ENCODE results near the gene EBF3.

EBF3 gene

DNA sequence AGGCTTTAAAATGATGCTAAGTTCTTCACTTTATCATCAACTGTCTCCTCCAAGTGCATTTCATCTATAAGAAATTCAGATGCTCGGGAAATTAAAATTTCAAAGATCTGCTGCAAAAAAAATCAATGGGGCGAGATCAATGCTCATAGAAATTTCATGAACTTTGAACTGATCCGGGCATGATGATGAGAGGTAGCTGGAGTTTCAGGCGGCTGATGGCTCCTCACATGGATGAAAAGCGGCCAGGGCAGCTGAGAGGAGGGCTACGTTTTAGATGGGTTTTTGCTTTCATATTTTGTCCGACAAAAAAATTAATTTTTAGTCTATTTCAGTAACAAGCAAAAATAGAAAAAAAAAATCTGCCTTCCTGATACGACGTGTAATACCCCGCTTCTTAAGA lies 109.9 kb downstream of the EBF3 start:
- Mint-ChIP-seq H3K9me3 (no peaks in the 10 kb centered on the region), H3K27ac (no peak overlapping the region), H3K36me3 (ENCODE audit: low read depth) (no peaks in the 10 kb centered on the region), H3K4me1 (ENCODE audit: low read depth) (no peaks in the 10 kb centered on the region), H3K4me3 (no peak overlapping the region), H3K27me3 (no peaks in the 10 kb centered on the region)

DNA sequence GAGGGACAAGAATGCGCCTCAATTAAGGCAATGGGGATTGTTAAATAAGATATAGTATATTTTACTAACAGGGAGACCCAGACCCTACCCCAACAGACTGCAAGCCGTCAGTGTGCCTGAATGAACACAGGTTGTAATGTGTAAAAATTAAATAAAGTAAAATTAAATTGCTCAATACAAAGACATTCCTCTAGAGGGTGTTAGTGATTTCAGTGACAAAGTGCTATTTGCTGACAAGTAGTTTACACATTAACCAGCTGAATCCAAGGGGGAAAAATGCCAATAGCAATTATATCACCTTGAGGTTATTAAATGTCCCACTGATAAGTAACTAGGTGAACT lies 110.5 kb downstream of the EBF3 start:
- no peak overlapping the region for H3K4me3 Mint-ChIP-seq
- no peaks in the 10 kb centered on the region for H3K9me3 Mint-ChIP-seq
- H3K27ac Mint-ChIP-seq = no peak overlapping the region
- no peaks in the 10 kb centered on the region for H3K4me1 Mint-ChIP-seq (ENCODE audit: low read depth)
- no peaks in the 10 kb centered on the region for H3K36me3 Mint-ChIP-seq (ENCODE audit: low read depth)
- no peaks in the 10 kb centered on the region for H3K27me3 Mint-ChIP-seq

GRCh38 chr10:129852829-129853561 lies 111.1 kb downstream of the EBF3 start:
- H3K27me3 Mint-ChIP-seq = no peaks in the 10 kb centered on the region
- no peak overlapping the region for H3K4me3 Mint-ChIP-seq
- H3K36me3 Mint-ChIP-seq (ENCODE audit: low read depth) = no peaks in the 10 kb centered on the region
- H3K9me3 Mint-ChIP-seq = no peaks in the 10 kb centered on the region
- H3K4me1 Mint-ChIP-seq (ENCODE audit: low read depth) = no peaks in the 10 kb centered on the region
- H3K27ac Mint-ChIP-seq = no peak overlapping the region

GRCh38 chr10:129851941-129852640 lies 112.0 kb downstream of the EBF3 start:
- Mint-ChIP-seq H3K9me3 (no peaks in the 10 kb centered on the region), H3K4me1 (ENCODE audit: low read depth) (no peaks in the 10 kb centered on the region), H3K27me3 (no peaks in the 10 kb centered on the region), H3K4me3 (no peak overlapping the region), H3K36me3 (ENCODE audit: low read depth) (no peaks in the 10 kb centered on the region), H3K27ac (no peak overlapping the region)

- Mint-ChIP-seq H3K4me3 (no peak overlapping the region), H3K36me3 (ENCODE audit: low read depth) (no peaks in the 10 kb centered on the region), H3K4me1 (ENCODE audit: low read depth) (no peaks in the 10 kb centered on the region), H3K27me3 (no peaks in the 10 kb centered on the region), H3K27ac (no peak overlapping the region), H3K9me3 (no peaks in the 10 kb centered on the region)
Measured at GRCh38 chr10:129850790-129851189, 113.3 kb downstream of the EBF3 start.

DNA sequence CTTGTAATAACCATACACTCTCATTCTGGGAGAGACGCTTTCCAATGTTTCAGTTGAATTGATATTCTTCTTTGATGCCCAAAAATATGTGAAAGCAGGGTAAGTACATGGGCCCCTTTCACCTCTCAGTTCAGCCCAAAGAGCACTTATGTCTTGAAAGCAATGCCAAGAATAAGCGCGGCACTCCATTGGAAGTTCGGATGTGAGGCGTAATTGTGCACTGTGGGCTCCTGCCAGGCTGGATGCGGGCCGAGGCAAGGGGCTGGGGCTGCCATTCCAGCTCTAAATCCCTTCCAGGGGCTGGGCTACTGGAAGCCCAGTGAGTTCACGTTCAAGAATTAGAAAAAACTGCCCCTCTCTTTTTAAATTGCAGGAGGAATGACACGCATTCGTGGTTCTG lies 113.8 kb downstream of the EBF3 start:
- Mint-ChIP-seq H3K27ac (no peak overlapping the region), H3K27me3 (no peaks in the 10 kb centered on the region), H3K9me3 (no peaks in the 10 kb centered on the region), H3K36me3 (ENCODE audit: low read depth) (no peaks in the 10 kb centered on the region), H3K4me3 (no peak overlapping the region), H3K4me1 (ENCODE audit: low read depth) (no peaks in the 10 kb centered on the region)

- Mint-ChIP-seq H3K27ac (no peak overlapping the region), H3K4me1 (ENCODE audit: low read depth) (no peaks in the 10 kb centered on the region), H3K9me3 (no peaks in the 10 kb centered on the region), H3K27me3 (no peaks in the 10 kb centered on the region), H3K36me3 (ENCODE audit: low read depth) (no peaks in the 10 kb centered on the region), H3K4me3 (no peak overlapping the region)
Measured at GRCh38 chr10:129849853-129850252, 114.2 kb downstream of the EBF3 start.

DNA sequence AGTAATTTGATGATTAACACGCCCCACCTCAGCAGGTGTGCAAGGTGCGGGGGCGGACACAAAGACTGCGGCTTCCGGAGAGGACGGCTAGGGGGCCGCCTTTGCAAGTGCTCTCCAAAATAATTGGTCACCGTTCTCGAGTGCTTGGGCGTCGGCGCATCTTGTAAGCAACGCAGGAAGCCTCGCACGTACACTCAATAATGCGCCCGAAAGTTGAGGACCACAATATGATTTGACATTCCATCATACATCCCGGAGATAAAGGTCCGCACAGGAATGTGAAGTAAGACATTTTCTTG lies 114.7 kb downstream of the EBF3 start:
- no peaks in the 10 kb centered on the region for H3K9me3 Mint-ChIP-seq
- H3K4me1 Mint-ChIP-seq (ENCODE audit: low read depth) = no peaks in the 10 kb centered on the region
- no peak overlapping the region for H3K27ac Mint-ChIP-seq
- no peak overlapping the region for H3K4me3 Mint-ChIP-seq
- H3K36me3 Mint-ChIP-seq (ENCODE audit: low read depth) = no peaks in the 10 kb centered on the region
- no peaks in the 10 kb centered on the region for H3K27me3 Mint-ChIP-seq

DNA sequence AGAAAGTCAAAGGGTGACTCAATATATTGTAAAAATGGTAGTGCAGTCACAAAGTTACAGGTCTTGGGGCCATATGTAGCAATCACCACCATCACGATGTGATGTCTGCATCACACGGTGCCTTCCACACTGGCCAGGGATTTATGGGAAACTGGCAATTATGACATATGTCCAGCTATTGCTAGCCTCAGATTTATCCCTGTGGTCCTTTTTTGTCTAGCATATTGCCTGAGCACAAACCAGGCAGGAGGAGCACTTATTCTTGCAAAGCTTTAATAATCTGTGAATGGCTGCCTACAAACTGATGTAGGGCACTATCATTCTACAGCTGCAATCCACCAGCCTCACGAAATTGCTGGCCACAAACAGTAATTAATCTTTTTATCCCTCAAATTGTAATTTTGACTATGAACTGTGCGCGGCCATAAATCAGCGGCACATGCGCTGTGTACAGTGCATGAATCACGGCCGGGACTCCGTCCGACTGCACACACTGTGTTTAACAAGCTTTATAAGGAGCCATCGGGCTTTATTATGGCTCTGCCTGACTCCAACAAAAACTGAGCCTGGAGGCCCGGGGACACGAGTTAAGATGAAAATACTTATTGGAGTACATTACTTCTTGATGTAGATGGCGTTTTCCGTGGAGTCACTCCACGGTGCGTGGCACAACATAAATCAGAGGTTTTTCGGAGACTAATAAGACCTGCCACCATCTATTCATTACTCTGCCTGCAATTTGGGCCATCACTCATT lies 115.2 kb downstream of the EBF3 start:
- no peak overlapping the region for H3K27ac Mint-ChIP-seq
- H3K9me3 Mint-ChIP-seq = no peaks in the 10 kb centered on the region
- H3K4me1 Mint-ChIP-seq (ENCODE audit: low read depth) = no peaks in the 10 kb centered on the region
- no peaks in the 10 kb centered on the region for H3K36me3 Mint-ChIP-seq (ENCODE audit: low read depth)
- H3K27me3 Mint-ChIP-seq = no peaks in the 10 kb centered on the region
- H3K4me3 Mint-ChIP-seq = no peak overlapping the region

DNA sequence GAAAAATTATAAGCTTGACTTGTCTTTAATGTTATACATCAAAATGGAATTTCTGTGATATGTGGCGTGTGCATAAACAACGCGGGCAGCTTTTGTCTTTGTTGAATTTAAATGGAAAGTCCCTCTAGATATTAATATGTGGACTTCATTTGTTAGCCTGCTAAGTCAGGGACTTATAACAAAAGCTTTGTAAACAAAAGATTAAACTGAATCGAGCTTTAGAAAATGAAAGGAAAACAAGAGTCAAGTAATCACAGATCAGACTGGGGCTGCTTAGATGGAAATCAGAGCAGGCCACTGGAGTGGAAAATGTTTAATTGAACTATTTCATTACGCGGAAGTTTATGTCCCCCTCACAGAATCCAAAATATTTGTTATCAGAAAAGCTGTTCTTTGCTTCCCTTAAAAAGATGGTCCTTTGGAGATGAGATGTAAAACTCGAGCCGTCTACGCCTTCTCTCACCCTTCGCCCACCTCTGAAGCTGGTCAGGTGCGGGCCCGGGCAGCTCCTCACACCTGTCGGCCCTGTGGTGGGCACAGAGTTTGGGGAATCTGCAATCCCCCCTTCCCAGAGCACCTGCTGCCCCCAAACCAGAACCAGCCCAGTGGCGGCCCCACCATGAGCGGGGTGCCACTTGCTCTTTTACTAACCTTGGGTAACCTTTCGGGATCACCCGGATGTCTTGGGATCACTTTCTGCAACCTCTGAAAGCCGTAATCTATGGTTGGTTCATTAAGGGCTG lies 116.2 kb downstream of the EBF3 start:
- Mint-ChIP-seq H3K9me3 (no peaks in the 10 kb centered on the region), H3K36me3 (ENCODE audit: low read depth) (no peaks in the 10 kb centered on the region), H3K27ac (no peak overlapping the region), H3K27me3 (no peaks in the 10 kb centered on the region), H3K4me1 (ENCODE audit: low read depth) (no peaks in the 10 kb centered on the region), H3K4me3 (no peak overlapping the region)

DNA sequence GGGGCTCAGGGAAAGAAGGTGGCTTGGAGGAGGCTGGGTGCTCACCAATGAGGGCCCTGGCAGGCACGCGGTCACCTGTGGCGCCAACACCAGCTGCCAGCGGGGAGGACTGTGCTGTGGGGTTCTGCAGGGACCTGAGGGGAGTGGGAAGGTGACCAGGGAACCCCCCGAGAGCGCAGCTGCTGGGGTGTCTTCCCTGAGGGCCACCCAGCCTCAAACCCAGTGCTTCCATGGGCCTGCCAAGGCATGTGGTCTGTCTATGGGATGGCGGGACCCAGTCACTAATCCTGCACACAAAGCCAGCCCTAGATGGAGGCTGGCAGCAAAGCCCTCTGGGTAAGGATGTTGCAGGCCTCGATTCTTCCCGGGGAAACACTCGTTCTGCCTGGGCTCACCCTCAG lies 117.1 kb downstream of the EBF3 start:
- no peaks in the 10 kb centered on the region for H3K27me3 Mint-ChIP-seq
- H3K9me3 Mint-ChIP-seq = no peaks in the 10 kb centered on the region
- no peaks in the 10 kb centered on the region for H3K36me3 Mint-ChIP-seq (ENCODE audit: low read depth)
- no peak overlapping the region for H3K27ac Mint-ChIP-seq
- no peaks in the 10 kb centered on the region for H3K4me1 Mint-ChIP-seq (ENCODE audit: low read depth)
- H3K4me3 Mint-ChIP-seq = no peak overlapping the region

DNA sequence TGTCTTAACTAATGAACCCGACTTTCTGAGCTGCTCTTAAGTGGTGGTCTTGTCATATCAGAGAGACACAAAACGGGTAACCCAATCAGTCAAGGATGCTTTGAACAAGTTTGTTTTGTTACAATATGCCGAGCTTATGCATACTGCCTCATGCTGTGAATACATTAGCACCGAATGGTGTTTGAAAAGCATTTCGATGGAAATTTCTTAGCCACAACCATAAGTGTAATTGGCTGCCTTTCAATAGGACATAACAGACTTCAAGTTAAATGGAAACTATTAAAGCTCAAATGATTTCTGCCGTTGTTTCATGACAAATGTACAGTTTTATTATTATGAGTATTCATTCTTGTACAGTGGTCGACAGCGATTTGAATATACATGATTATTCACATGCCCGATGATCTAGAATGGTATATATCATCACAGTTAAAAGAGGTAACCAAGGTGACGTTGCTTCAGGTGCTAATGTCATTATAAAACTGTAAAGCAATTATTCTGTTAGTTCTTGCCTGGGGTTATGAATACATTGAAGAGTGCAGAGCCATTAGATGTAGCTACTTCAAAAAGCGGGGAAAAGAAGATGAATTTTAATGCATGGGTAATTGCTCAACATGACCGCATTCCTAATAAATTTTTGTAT lies 118.8 kb downstream of the EBF3 start:
- no peaks in the 10 kb centered on the region for H3K27me3 Mint-ChIP-seq
- no peaks in the 10 kb centered on the region for H3K36me3 Mint-ChIP-seq (ENCODE audit: low read depth)
- H3K27ac Mint-ChIP-seq = no peak overlapping the region
- H3K4me1 Mint-ChIP-seq (ENCODE audit: low read depth) = no peaks in the 10 kb centered on the region
- no peak overlapping the region for H3K4me3 Mint-ChIP-seq
- no peaks in the 10 kb centered on the region for H3K9me3 Mint-ChIP-seq

DNA sequence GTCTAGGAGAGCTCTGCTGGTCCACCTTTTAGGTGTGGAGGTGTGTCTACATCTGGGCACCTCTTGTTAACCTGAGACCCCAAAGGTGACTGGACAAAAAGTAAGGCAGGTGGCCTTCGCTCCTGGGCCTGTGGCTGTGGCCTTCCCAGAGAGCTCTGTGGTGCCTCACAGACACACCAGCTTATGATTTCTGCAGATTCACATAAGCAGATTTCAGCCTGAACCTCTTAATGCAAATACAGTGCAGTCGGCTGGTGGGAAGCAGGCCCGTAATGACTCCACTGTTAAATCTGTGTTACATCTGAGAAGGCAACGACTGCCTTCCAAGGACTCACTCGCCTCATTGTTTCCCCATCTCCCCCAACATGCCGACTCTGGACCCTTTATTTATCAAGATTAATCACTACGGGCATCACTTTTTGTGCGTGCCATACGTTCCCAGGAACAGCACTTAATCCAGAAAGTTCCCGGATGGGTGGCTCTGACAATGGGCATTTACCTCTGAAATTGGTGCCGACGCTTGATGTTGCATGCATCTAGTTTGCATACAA lies 119.8 kb downstream of the EBF3 start:
- Mint-ChIP-seq H3K9me3 (no peaks in the 10 kb centered on the region), H3K4me3 (no peak overlapping the region), H3K4me1 (ENCODE audit: low read depth) (no peaks in the 10 kb centered on the region), H3K36me3 (ENCODE audit: low read depth) (no peaks in the 10 kb centered on the region), H3K27me3 (no peaks in the 10 kb centered on the region), H3K27ac (no peak overlapping the region)

DNA sequence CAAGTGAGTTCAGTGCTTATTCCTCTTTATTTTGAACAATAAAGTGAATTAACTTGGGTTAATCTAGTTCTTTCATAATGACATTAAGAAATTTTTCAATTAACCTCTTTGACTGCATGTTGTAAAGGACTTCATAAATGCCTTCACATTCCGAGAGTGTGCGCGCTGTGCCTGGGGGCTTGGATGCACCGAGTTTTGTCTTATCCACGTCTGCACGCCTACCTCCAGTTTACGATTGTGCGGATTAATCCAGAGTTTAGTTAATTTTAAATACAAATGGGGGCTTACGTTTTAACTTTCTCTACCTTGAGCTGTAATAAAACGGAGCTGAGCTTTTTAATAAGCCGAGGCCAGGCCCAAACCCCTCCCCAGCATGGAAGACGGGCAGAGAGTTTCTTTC lies 120.4 kb downstream of the EBF3 start:
- Mint-ChIP-seq H3K4me3 (no peak overlapping the region), H3K27ac (no peak overlapping the region), H3K4me1 (ENCODE audit: low read depth) (no peaks in the 10 kb centered on the region), H3K36me3 (ENCODE audit: low read depth) (no peaks in the 10 kb centered on the region), H3K27me3 (no peaks in the 10 kb centered on the region), H3K9me3 (no peaks in the 10 kb centered on the region)
